HEK293 (cell line): ENCODE data around the gene AP5Z1.

Experiments
- CTCF ChIP-seq: fragments of 450-650 bp; formaldehyde crosslinking; IDR thresholded peaks from 2 replicates; pipeline ENCODE4 v1.5.1; 2016; ENCODE audit warnings: missing biosample characterization, missing genetic modification characterization
- ELK4 ChIP-seq: IDR thresholded peaks from 2 replicates; pipeline ENCODE4 v1.6.1; 2011; ENCODE audit warnings: mild to moderate bottlenecking, low read depth, low read length, borderline replicate concordance
- IKZF3 ChIP-seq: fragments of 450-650 bp; IDR thresholded peaks from 2 replicates; pipeline ENCODE4 v1.5.0; 2018; ENCODE audit warnings: missing biosample characterization, mild to moderate bottlenecking, missing genetic modification characterization, moderate library complexity
- PRDM4 ChIP-seq: fragments of 450-650 bp; formaldehyde crosslinking; IDR thresholded peaks from 2 replicates; pipeline ENCODE4 v1.5.1; 2017; ENCODE audit warnings: missing biosample characterization, missing genetic modification characterization
- REPIN1 ChIP-seq: fragments of 450-650 bp; formaldehyde crosslinking; IDR thresholded peaks from 2 replicates; pipeline ENCODE4 v1.5.1; 2017; ENCODE audit warnings: missing biosample characterization, missing genetic modification characterization, low read depth
- REST ChIP-seq: fragments of 450-650 bp; formaldehyde crosslinking; IDR thresholded peaks from 2 replicates; pipeline ENCODE4 v1.5.1; 2016; ENCODE audit warnings: missing biosample characterization, missing genetic modification characterization
- TCF7L2 ChIP-seq: IDR thresholded peaks from 2 replicates; pipeline ENCODE4 v1.6.1; 2011; ENCODE audit warnings: low read depth, mild to moderate bottlenecking, inconsistent platforms, low read length, moderate library complexity, borderline replicate concordance
- ZBTB8A ChIP-seq: fragments of 450-650 bp; formaldehyde crosslinking; IDR thresholded peaks from 2 replicates; pipeline ENCODE4 v1.5.1; 2016; ENCODE audit warnings: missing biosample characterization, missing genetic modification characterization
- ZNF350 ChIP-seq: fragments of 450-650 bp; formaldehyde crosslinking; IDR thresholded peaks from 2 replicates; pipeline ENCODE4 v1.5.0; 2017; ENCODE audit warnings: missing biosample characterization, mild to moderate bottlenecking, missing genetic modification characterization
- ZNF354C ChIP-seq: fragments of 450-650 bp; formaldehyde crosslinking; IDR thresholded peaks from 2 replicates; pipeline ENCODE4 v1.5.1; 2016; ENCODE audit warnings: missing biosample characterization, missing genetic modification characterization, low read depth, borderline replicate concordance
- ZNF521 ChIP-seq: fragments of 450-650 bp; formaldehyde crosslinking; IDR thresholded peaks from 2 replicates; pipeline ENCODE4 v1.5.1; 2017; ENCODE audit warnings: missing biosample characterization, mild to moderate bottlenecking, missing genetic modification characterization
- ZNF707 ChIP-seq: fragments of 450-650 bp; formaldehyde crosslinking; IDR thresholded peaks from 2 replicates; pipeline ENCODE4 v1.5.1; 2016; ENCODE audit warnings: missing biosample characterization, missing genetic modification characterization
- ZNF768 ChIP-seq: fragments of 450-650 bp; formaldehyde crosslinking; IDR thresholded peaks from 2 replicates; pipeline ENCODE4 v1.5.1; 2018; ENCODE audit warnings: missing biosample characterization, mild to moderate bottlenecking, missing genetic modification characterization
- ZSCAN30 ChIP-seq: fragments of 450-650 bp; IDR thresholded peaks from 2 replicates; pipeline ENCODE4 v1.5.1; 2018; ENCODE audit warnings: missing biosample characterization, mild to moderate bottlenecking, missing genetic modification characterization, moderate library complexity

- TF ChIP-seq CTCF (tag by site-specific recombination): no peak
- TF ChIP-seq ZNF350 (tag by site-specific recombination): no peak
- no peak for TF ChIP-seq REST (tag by site-specific recombination)
- no peak for TF ChIP-seq ZNF768 (tag by site-specific recombination)
- no peak for TF ChIP-seq ZSCAN30
- TF ChIP-seq ZNF354C (tag by site-specific recombination): no peak
- no peak for TF ChIP-seq TCF7L2
- no peak for TF ChIP-seq PRDM4 (tag by site-specific recombination)
- TF ChIP-seq ZNF707 (tag by site-specific recombination): no peak
- no peak for TF ChIP-seq IKZF3 (tag by site-specific recombination)
- no peak for TF ChIP-seq ZBTB8A (tag by site-specific recombination)
- no peak for TF ChIP-seq ZNF521 (tag by site-specific recombination)
- no peak for TF ChIP-seq REPIN1
- TF ChIP-seq ELK4: no peak
These were observed 60.8 kb downstream of the AP5Z1 start for GRCh38 chr7:4836206-4836661.
